Islet of Langerhans (tissue), 1 donor: Measurements from ENCODE around the gene TNIK.

Source experiments
- FAIRE-seq: peaks from one replicate; lab custom pipeline; 2011; peaks lifted over from hg19 to GRCh38; lab: Jason Lieb, UNC

The TNIK gene

GRCh38 chr3:171186817-171187500 is 273.2 kb downstream of the TNIK start:
- no peak for FAIRE-seq

DNA sequence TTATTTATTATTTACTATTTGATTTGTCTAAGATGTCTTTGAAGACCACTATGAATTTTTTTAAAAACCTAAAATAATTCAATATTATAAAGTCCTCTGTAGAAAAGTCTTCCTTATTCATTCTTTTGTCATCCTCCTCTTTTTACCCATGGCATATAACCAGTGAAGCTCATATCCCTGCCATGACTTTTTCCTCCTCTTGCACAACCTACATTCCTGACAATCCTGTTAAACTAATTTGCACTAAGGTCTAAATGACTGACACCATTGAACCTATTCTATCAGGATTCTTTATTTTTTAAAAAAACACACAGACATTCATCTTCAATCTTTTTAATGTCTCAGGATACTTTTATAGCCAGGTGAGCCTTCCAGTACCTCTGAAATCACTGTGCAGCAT is 273.8 kb downstream of the TNIK start:
- no peak for FAIRE-seq

DNA sequence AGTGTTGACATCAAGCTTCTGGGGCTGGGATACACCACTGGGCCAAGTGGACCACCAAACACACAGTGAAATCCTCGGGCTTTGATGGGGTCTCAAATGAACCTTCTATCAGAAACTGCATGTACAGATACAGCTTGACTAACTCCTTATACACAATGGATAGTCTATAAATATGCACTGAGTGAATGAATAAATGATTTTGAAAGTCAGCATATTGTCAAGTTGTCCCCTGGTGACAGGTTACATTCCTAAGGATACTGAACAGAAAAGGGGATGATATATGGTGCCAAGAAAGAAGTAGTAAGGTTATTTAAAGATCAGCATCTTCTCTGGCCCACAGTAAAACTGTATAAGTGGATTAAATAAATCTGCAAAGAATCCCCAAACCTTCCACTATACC is 274.2 kb downstream of the TNIK start:
- FAIRE-seq: no peak

DNA sequence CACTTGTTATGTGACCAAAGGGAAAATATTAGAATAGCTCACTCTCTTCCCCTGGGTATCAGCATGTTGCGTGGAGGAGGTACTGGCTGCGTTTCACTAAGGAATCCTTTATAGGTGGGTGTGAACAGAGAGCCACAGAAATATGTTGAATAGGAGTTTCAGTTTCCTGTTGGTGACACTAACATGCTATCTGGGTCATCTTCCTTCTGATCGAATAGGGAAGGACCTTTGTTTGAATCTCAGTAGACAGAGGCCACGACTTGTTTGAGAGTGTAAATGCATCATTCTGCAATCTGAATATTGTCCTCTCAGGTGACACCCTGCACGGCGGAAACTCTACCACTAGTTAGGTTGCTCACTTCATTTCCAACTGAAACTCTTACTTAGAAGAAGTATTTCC is 275.8 kb downstream of the TNIK start:
- FAIRE-seq: no peak

- no peak for FAIRE-seq
Observed at GRCh38 chr3:171183042-171183441, 277.2 kb downstream of the TNIK start.

GRCh38 chr3:171181907-171182690 is 278.1 kb downstream of the TNIK start:
- no peak for FAIRE-seq

DNA sequence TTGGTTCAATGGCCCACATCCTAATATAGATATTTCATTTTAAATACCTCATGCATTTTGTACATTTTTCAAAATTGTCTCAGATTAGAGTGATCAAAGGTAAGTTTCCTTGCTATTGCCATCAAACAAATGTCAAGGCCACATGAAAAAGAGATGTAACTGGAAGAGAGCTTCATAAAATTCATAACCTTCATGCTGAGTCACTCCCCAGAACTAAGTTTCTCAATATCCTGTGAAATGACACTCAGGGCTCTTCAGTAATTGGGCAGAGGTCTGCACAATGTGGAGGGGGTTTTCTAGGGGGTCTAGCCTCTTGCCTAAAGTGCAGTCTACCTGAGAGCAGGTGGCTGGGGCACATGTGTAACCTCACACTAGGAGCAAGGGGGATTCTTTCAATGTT is 281.5 kb downstream of the TNIK start:
- FAIRE-seq: no peak

DNA sequence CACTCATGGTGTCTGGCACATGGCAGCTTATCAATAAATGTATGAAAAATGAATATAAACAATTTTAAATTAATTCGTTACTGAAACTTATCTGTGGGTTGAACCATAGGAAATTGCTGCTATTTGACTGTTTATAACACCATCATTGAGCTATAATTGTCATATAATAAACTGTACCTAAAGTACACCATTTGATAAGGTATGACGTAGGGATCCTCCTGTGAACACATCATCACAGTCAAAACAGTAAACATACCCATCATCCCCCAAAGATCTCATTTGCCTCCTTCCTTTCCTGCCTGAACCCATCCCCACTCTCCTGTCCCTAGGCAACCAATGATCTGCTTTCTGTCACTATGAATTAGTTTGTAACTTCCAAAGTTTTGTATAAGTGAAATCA is 282.7 kb downstream of the TNIK start:
- no peak for FAIRE-seq

DNA sequence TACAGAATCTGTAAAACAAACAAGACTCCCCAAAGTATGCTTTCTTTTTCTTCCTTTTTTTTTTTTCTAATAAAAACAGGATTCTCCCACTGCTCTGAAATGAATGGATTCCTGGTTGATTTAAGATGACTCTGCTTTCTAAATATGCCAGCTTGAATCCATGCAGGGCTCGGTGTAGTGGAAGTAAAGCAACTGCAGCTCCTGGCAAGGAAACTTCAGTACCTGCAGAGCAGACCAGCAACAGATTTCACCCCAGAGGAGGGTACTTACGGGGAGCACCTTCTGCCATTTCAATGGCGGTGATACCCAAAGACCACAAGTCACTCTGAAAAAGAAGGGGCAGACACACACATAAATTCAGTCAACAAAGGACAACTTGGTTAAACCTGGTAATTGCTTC is 283.1 kb downstream of the TNIK start:
- FAIRE-seq: no peak

GRCh38 chr3:171176244-171176933 is 283.8 kb downstream of the TNIK start:
- FAIRE-seq: no peak

DNA sequence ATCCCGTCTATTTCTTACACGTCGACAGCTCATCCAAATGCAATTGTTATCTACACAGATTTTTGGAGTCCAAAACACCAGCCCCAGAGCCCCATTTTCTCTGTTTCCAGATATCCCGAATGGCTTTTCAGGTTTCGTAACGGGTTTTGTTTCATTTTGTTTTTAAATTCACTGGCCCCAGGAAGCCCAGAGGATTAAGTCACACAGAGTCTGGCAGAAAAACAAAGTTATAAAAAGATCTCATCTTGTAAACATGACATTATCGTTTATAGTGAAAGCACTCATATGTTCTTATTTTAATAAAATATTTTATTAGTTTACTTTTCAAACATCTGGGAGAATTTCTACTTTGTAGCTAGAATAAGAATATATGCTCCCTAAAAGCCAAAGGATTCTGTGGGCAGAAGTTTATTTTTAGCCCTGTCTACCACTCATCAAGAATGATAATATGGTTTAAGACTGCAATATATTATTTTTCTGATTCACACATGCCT is 284.4 kb downstream of the TNIK start:
- no peak for FAIRE-seq

- FAIRE-seq: peak; percentile 9
Observed at GRCh38 chr3:171173736-171174135, 286.5 kb downstream of the TNIK start.

GRCh38 chr3:171172070-171172469 is 288.1 kb downstream of the TNIK start:
- FAIRE-seq: no peak

GRCh38 chr3:171169866-171170265 is 290.3 kb downstream of the TNIK start:
- FAIRE-seq: no peak

GRCh38 chr3:171169443-171169842 is 290.8 kb downstream of the TNIK start:
- no peak for FAIRE-seq

GRCh38 chr3:171168551-171168950 is 291.7 kb downstream of the TNIK start:
- no peak for FAIRE-seq

- no peak for FAIRE-seq
Observed at GRCh38 chr3:171168086-171168485, 292.1 kb downstream of the TNIK start.

GRCh38 chr3:171165983-171166382 is 294.2 kb downstream of the TNIK start:
- no peak for FAIRE-seq

GRCh38 chr3:171165499-171165921 is 294.7 kb downstream of the TNIK start:
- no peak for FAIRE-seq

DNA sequence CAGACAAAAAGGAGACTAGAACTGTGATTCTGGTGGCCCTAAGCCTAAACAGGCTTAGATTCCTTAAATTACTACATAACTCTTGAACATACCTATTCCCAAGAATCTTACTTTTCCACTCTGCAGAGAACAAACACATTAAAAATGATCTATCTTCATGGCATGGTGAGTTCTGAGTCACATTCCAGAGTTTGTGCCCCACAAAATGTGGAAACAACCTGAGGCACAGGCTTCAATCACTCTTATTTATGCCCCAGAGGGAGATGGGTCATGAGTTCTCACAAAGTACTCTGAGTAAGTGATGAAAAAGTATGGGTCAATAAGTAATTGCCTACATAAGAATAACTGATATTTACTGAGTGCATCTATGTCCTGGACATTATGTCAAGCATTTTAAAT is 296.1 kb downstream of the TNIK start:
- FAIRE-seq: no peak

- FAIRE-seq: no peak
Observed at GRCh38 chr3:171163101-171164066, 296.8 kb downstream of the TNIK start.

- FAIRE-seq: no peak
Observed at GRCh38 chr3:171160325-171160724, 299.9 kb downstream of the TNIK start.
